Mucosa of rectum (tissue), 2 donors: ENCODE data around the gene WDR4.
A peak's percentile ranks its signal among the peaks of the same experiment; 100 is the strongest.
"Not testable (repeated sequence)": the region's sequence is repeated elsewhere in the genome, so short reads cannot be mapped to it uniquely, and the experiment has no call there.

ENCODE experiments used
- H3K27ac ChIP-seq, 2 donors: one replicate each; pipeline ENCODE4 v1.7.0; 2013; ENCODE audit warnings: inconsistent platforms in 2 of 2, low read depth in 2 of 2, low read length in 2 of 2
- H3K27me3 ChIP-seq, 2 donors: one replicate each; pipeline ENCODE4 v1.7.0; 2013; ENCODE audit warnings: low read length in 2 of 2; ENCODE audit not compliant: control insufficient read depth in 2 of 2, insufficient read depth in 2 of 2
- H3K36me3 ChIP-seq, 2 donors: one replicate each; pipeline ENCODE4 v1.7.0; 2013; ENCODE audit warnings: low read length in 2 of 2; ENCODE audit not compliant: control insufficient read depth in 2 of 2, insufficient read depth in 2 of 2
- H3K4me1 ChIP-seq, 2 donors: one replicate each; pipeline ENCODE4 v1.7.0; 2013; ENCODE audit warnings: low read length in 2 of 2, mild to moderate bottlenecking in 1 of 2; ENCODE audit not compliant: control insufficient read depth in 2 of 2, insufficient read depth in 2 of 2
- H3K4me3 ChIP-seq, 2 donors: one replicate each; pipeline ENCODE4 v1.7.0; 2013; ENCODE audit warnings: low read length in 2 of 2
- H3K9ac ChIP-seq, 2 donors: one replicate each; pipeline ENCODE4 v1.7.0; 2013; ENCODE audit warnings: low read length in 2 of 2, low read depth in 1 of 2, mild to moderate bottlenecking in 1 of 2
- H3K9me3 ChIP-seq, 2 donors: one replicate each; pipeline ENCODE4 v1.7.0; 2013; ENCODE audit warnings: low read length in 2 of 2; ENCODE audit not compliant: control insufficient read depth in 2 of 2
- donor health status: healthy.
- donor health status: Normal muscosa, but diverticular disease.

WDR4 gene

GRCh38 chr21:42880352-42880751 is 1.0 kb upstream of the WDR4 start:
- Histone ChIP-seq H3K36me3 (peaks cover 2 to 3% of the 10 kb centered on the region in 2 donors), H3K27ac (no peak overlapping the region), H3K4me3 (peak overlapping the region; percentile 89 to 96), H3K4me1 (peaks cover 13 to 15% of the 10 kb centered on the region in 2 donors), H3K27me3 (no peaks in the 10 kb centered on the region), H3K9me3 (no peaks in the 10 kb centered on the region), H3K9ac (peak overlapping the region in 1 of 2 donors; percentile 83)

- Histone ChIP-seq H3K27ac (peak overlapping the region; percentile 77 to 90), H3K36me3 (peaks cover 4% of the 10 kb centered on the region in 2 donors), H3K4me3 (peak overlapping the region; percentile 89 to 96), H3K9me3 (no peaks in the 10 kb centered on the region), H3K9ac (peak overlapping the region; percentile 79 to 83), H3K27me3 (no peaks in the 10 kb centered on the region), H3K4me1 (peaks cover 13 to 15% of the 10 kb centered on the region in 2 donors)
Observed at GRCh38 chr21:42878678-42878992, 704 bp downstream of the WDR4 start.

GRCh38 chr21:42875811-42876210 is 3.5 kb downstream of the WDR4 start:
- H3K4me3 ChIP-seq, H3K9ac ChIP-seq, H3K27ac ChIP-seq, H3K27me3 ChIP-seq, H3K9me3 ChIP-seq: not testable (repeated sequence)
- peaks cover 13 to 15% of the 10 kb centered on the region in 2 donors for H3K4me1 ChIP-seq
- peaks cover 22 to 27% of the 10 kb centered on the region in 2 donors for H3K36me3 ChIP-seq

GRCh38 chr21:42873096-42873495 is 6.2 kb downstream of the WDR4 start:
- H3K4me3 ChIP-seq: no peak overlapping the region
- no peak overlapping the region for H3K9ac ChIP-seq
- no peak overlapping the region for H3K27ac ChIP-seq
- peaks cover under 1 to 2% of the 10 kb centered on the region in 2 donors for H3K4me1 ChIP-seq
- no peaks in the 10 kb centered on the region for H3K9me3 ChIP-seq
- H3K36me3 ChIP-seq: peaks cover 34 to 44% of the 10 kb centered on the region in 2 donors
- H3K27me3 ChIP-seq: no peaks in the 10 kb centered on the region

GRCh38 chr21:42868196-42868595 is 11.1 kb downstream of the WDR4 start:
- Histone ChIP-seq H3K4me3 (no peak overlapping the region), H3K4me1 (no peaks in the 10 kb centered on the region), H3K9me3 (no peaks in the 10 kb centered on the region), H3K27ac (no peak overlapping the region), H3K27me3 (no peaks in the 10 kb centered on the region), H3K9ac (no peak overlapping the region), H3K36me3 (peaks cover 28 to 59% of the 10 kb centered on the region in 2 donors)

GRCh38 chr21:42865776-42866160 is 13.6 kb downstream of the WDR4 start:
- H3K4me1 ChIP-seq: no peaks in the 10 kb centered on the region
- H3K4me3 ChIP-seq: no peak overlapping the region
- H3K36me3 ChIP-seq: peaks cover 28 to 59% of the 10 kb centered on the region in 2 donors
- no peak overlapping the region for H3K9ac ChIP-seq
- no peak overlapping the region for H3K27ac ChIP-seq
- no peaks in the 10 kb centered on the region for H3K27me3 ChIP-seq
- no peaks in the 10 kb centered on the region for H3K9me3 ChIP-seq

GRCh38 chr21:42864815-42865775 is 14.2 kb downstream of the WDR4 start:
- no peaks in the 10 kb centered on the region for H3K4me1 ChIP-seq
- no peaks in the 10 kb centered on the region for H3K27me3 ChIP-seq
- peaks cover 30 to 57% of the 10 kb centered on the region in 2 donors for H3K36me3 ChIP-seq
- H3K27ac ChIP-seq: no peak overlapping the region
- no peaks in the 10 kb centered on the region for H3K9me3 ChIP-seq
- H3K4me3 ChIP-seq: no peak overlapping the region
- H3K9ac ChIP-seq: no peak overlapping the region

- Histone ChIP-seq H3K36me3 (peaks cover 30 to 59% of the 10 kb centered on the region in 2 donors), H3K4me3 (no peak overlapping the region), H3K27ac (no peak overlapping the region), H3K9ac (no peak overlapping the region), H3K9me3 (no peaks in the 10 kb centered on the region), H3K4me1 (no peaks in the 10 kb centered on the region), H3K27me3 (no peaks in the 10 kb centered on the region)
Observed at GRCh38 chr21:42864286-42864685, 15.1 kb downstream of the WDR4 start.

- Histone ChIP-seq H3K4me3 (no peak overlapping the region), H3K9ac (no peak overlapping the region), H3K9me3 (no peaks in the 10 kb centered on the region), H3K4me1 (no peaks in the 10 kb centered on the region), H3K27ac (no peak overlapping the region), H3K27me3 (no peaks in the 10 kb centered on the region), H3K36me3 (peaks cover 27 to 58% of the 10 kb centered on the region in 2 donors)
Observed at GRCh38 chr21:42863504-42863870, 15.9 kb downstream of the WDR4 start.

GRCh38 chr21:42862774-42863503 is 16.4 kb downstream of the WDR4 start:
- H3K27me3 ChIP-seq: no peaks in the 10 kb centered on the region
- H3K4me1 ChIP-seq: no peaks in the 10 kb centered on the region
- H3K9ac ChIP-seq: no peak overlapping the region
- peaks cover 29 to 56% of the 10 kb centered on the region in 2 donors for H3K36me3 ChIP-seq
- H3K4me3 ChIP-seq: no peak overlapping the region
- H3K9me3 ChIP-seq: no peaks in the 10 kb centered on the region
- H3K27ac ChIP-seq: no peak overlapping the region
